ENCODE data around the gene MME.

MME gene

GRCh38 chr3:155153242-155154186 lies 73.4 kb downstream of the MME start:
- no peak for DNase-seq

- no peak for DNase-seq
Measured at GRCh38 chr3:155154255-155154654, 74.1 kb downstream of the MME start.

GRCh38 chr3:155158346-155159037 lies 78.4 kb downstream of the MME start:
- no peak for DNase-seq

GRCh38 chr3:155159301-155159700 lies 79.2 kb downstream of the MME start:
- DNase-seq = no peak

GRCh38 chr3:155161640-155162292 lies 81.6 kb downstream of the MME start:
- no peak for DNase-seq

GRCh38 chr3:155164306-155164705 lies 84.2 kb downstream of the MME start:
- no peak for DNase-seq

- DNase-seq = no peak
Measured at GRCh38 chr3:155166441-155166840, 86.3 kb downstream of the MME start.

- DNase-seq = no peak
Measured at GRCh38 chr3:155169197-155169596, 89.1 kb downstream of the MME start.

GRCh38 chr3:155173771-155174170 lies 93.7 kb downstream of the MME start:
- no peak for DNase-seq

- DNase-seq = no peak
Measured at GRCh38 chr3:155178810-155179436, 98.8 kb downstream of the MME start.

- no peak for DNase-seq
Measured at GRCh38 chr3:155179437-155179827, 99.3 kb downstream of the MME start.

GRCh38 chr3:155179966-155180757 lies 100.0 kb downstream of the MME start:
- no peak for DNase-seq

GRCh38 chr3:155182467-155182866 lies 102.3 kb downstream of the MME start:
- DNase-seq = no peak

- DNase-seq = no peak
Measured at GRCh38 chr3:155184011-155184410, 103.9 kb downstream of the MME start.

GRCh38 chr3:155185631-155186071 lies 105.5 kb downstream of the MME start:
- DNase-seq = no peak

GRCh38 chr3:155188031-155188430 lies 107.9 kb downstream of the MME start:
- DNase-seq = no peak

- no peak for DNase-seq
Measured at GRCh38 chr3:155189478-155189877, 109.4 kb downstream of the MME start.

GRCh38 chr3:155190691-155191090 lies 110.6 kb downstream of the MME start:
- DNase-seq = no peak

- no peak for DNase-seq
Measured at GRCh38 chr3:155192957-155193746, 113.0 kb downstream of the MME start.

GRCh38 chr3:155193868-155194267 lies 113.7 kb downstream of the MME start:
- no peak for DNase-seq

Measured in central memory CD4-positive, alpha-beta T cell (primary cell).